ENCODE data around the gene MTHFR. TPM values are rescaled to one million over a fixed set of nuclear protein-coding genes. Genes with fewer than 3 reads are reported as not detected.

MTHFR gene
- total RNA-seq, 1 experiment from 2014 or later: 3.5 TPM

DNA sequence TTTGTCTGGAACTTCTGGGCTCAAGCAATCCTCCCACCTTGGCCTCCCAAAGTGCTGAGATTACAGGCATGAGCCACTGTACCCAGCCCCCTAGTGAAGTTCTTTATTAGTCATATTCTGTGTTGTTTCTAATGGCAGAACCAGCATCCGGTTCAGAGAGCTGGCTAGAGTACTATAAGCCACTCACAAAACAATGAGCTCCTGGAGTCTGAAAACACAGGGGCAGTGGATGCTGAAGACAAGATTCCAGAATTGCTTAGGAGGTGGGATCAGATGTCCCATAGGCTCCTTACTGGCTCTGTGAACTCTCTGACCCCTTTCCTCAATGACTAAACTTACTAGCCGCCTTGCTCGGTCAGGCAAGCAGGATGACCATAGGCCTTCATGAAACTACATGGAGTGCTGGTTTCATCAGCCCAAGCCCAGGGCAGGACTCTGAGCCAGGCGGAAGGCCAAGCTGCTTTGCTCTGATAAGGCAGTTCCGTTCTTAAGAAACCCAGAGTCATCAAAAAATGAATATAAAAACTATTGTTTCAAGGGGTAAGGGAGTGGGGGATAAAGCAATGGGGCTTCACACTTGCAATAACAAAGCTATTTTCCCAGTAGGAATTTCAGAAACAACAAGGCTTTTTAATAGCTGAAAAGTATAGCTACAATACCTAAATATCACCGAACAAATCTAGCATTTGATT is 8.1 kb downstream of the MTHFR start:
- no peak for DNase-seq (ENCODE audit: low spot score)

DNA sequence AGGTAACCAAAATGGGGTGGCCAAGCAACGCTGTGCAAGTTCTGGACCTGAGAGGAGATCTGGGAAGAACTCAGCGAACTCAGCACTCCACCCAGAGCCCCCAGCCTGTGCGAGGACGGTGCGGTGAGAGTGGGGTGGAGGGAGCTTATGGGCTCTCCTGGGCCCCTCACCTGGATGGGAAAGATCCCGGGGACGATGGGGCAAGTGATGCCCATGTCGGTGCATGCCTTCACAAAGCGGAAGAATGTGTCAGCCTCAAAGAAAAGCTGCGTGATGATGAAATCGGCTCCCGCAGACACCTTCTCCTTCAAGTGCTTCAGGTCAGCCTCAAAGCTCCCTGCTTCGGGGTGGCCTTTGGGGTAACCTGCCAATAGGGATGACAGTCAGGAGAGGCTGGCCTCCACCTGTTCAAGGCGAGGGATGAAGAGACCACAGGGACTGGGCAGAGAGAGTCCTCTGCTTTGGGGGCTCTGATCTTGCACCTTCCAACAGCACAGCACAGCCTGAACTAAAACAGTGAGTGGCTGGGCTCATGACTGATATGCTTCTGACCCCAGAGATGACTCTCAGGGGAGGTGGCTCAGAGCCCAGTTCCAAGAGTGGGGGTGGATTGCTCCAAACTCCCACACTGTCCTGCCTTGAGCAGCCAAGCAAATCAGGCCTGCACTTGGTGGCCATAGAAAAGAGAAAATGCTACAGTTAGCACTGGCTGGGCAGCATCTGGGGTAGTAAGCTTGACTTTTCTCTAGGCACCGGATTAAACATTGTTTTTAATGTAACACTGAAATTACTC is 9.5 kb downstream of the MTHFR start:
- no peak for DNase-seq (ENCODE audit: low spot score)

DNA sequence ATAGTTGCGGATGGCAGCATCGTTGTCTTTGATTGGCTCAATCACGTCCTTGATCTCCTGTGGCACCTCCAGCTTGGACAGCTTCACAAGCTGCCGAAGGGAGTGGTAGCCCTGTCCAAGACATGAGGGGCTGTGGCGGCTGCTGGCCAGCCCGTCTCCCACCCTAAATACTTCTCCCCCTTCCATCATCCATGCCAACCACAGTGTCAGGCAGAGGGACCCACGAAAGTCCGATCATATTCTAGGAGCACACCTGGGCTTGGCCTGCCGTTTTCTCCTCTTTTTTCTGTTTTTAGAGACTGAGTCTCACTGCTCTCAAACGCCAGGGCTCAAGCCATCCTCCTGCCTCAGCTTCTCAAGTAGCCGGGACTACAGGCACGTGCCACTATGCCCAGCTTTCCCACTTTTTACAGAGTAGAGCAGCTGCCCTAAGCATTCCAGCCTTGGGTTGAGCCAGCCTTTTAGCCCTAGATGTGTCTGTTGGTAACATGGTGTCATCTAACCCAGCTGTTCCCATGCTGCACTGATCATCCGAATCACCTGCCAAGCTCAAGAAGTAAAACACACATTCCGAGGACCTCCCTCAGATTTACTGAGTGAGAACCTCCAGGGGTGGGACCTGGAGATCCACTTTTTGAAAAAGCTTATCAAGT is 10.4 kb downstream of the MTHFR start:
- DNase-seq (ENCODE audit: low spot score): no peak

DNA sequence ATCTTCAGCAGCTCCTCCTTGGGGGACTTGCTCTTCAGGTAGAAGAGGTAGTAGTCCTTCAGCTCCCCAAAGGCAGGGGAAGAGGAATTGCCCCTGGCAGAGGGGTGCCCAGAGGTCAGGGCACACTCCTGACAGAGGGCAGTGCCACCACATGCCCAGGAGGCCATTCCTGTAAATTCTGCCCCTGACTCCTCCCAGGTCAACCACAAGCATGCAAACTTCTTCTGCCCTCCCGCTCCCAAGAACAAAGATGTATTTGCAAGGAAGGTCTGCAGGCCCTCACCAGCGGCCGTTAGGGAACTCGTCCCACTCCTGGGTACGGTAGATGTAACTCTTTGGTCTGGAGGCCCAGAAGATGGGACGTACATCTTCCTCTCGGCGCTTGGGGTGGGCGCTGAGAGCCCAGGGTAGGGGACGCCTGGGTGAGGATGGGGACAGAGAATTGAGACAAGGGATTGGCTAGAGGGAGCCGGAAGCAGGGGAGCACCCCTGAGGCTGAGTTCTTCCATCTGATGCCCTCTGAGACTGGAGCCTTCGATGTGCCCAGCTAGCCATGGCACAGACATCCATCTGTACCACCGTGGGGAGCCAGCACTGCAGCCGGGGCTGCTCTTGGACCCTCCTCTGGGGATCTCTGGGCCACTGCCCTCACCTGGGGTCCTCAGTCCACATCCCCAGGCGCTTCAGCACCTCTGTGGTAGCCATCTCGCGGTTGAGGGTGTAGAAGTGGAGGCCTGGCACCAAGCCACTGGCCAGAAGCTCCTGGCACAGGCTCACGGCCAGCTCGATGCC is 11.1 kb downstream of the MTHFR start:
- DNase-seq (ENCODE audit: low spot score): no peak

DNA sequence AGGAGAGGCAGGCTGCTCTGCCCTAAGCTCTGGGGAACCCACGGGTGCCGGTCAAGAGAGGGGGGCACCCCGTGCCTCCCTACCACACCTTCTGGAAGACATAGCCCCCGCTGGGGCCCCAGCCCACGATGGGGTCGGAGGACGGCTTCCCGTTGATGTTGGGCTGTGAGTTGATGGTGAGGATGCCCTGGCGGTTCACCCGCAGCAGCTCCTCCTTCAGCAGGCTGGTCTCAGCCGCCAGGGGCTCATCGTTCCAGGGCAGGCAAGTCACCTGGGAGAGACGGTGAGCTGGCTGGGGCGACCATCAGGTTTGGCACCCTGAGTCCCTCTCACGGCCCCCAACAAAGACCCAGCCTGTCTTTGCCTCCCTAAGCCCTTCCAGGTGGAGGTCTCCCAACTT is 11.9 kb downstream of the MTHFR start:
- DNase-seq (ENCODE audit: low spot score): no peak

DNA sequence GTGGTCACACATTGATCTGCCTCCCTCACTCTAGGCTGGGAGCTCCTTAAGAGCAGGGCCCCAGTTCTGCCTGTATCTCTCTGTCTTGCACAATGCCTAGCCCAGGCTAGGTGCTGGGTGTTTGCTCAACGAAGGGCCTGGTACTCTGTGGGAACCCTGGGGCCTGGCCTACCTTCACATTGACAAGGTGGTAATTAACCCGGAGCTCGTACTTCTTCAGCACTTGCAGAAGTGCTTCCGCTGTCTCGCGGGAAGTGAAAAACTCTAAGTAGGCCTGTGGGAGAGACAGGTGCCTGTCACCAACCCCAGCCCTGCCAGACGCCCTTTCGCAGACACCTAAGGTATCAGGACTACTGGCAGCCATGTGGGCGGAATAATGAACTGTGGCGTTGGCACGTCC is 13.7 kb downstream of the MTHFR start:
- no peak for DNase-seq (ENCODE audit: low spot score)

DNA sequence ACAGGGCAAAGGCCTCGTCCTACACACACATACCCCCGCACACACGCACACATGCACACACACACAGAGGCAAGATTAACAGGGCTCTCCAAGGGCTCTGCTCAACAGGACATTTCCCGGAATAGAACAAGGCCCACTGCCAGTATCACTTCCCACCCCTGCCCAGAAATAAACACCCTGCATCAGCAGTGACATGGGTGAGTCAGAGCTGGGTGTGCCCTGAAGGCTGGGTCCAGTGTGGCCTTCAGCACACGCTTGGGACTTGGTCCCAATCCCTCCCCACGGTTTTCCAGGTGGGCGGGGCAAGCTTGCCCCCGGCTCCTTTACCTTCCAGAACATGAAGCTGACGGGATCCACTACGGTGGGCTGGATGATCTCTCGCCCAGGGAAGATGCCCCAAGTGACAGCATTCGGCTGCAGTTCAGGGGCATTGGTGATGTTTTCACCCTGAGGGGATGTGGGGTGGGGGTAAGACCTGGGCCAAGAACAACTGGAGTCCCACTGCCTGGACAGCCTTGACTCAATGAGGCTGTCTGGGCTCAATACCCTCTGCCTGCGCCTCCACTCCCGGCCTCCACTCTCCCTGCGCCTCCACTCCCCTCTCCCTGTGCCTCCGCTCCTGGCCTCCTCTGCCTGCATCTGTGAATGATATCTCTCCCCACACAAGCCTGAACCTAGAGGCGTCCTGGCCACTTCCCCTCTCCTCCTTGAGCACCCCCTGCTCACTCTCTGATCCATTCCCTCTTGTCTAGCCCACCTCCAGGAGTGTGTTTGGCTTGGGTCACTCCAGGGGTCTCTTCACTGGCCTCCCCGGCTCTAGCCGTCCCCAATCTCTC is 14.7 kb downstream of the MTHFR start:
- peak; percentile 89 for DNase-seq (ENCODE audit: low spot score)

DNA sequence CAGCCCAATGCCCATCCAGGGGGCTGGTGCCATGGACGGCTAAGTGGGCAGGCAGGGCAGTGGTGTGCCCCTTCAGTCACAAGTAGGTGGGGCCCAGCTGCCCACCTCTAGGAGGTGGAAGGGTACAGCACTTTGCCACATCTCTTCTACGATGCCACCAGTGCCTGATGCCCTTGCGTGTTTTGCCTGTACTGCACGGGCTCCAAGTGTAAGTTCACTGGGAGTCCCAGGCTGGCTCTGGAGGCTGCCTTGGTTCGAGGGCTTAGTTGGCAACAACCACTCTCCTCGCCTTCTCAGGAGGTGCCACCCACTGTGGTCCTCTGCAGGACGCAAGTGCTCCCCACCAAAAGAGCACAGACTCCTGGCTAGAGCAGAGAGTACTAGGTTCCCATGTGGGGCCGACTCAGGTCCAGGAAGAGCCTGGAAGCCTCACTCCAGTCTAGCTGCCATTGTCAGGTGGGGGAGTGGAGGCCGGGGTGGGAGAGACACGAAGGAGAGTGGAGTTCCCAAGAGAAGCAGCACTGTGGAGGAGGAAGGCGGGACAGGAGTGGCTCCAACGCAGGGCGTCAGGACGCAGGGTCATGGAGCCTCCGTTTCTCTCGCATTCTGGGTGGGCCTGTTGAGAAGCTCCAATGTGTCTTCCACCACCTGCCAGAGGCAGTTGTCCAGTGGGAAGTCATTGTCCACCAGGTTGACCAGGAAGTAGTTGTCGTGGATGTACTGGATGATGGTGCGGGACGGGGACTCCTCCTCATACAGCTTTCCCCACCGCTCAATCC is 15.5 kb downstream of the MTHFR start:
- DNase-seq (ENCODE audit: low spot score): no peak

DNA sequence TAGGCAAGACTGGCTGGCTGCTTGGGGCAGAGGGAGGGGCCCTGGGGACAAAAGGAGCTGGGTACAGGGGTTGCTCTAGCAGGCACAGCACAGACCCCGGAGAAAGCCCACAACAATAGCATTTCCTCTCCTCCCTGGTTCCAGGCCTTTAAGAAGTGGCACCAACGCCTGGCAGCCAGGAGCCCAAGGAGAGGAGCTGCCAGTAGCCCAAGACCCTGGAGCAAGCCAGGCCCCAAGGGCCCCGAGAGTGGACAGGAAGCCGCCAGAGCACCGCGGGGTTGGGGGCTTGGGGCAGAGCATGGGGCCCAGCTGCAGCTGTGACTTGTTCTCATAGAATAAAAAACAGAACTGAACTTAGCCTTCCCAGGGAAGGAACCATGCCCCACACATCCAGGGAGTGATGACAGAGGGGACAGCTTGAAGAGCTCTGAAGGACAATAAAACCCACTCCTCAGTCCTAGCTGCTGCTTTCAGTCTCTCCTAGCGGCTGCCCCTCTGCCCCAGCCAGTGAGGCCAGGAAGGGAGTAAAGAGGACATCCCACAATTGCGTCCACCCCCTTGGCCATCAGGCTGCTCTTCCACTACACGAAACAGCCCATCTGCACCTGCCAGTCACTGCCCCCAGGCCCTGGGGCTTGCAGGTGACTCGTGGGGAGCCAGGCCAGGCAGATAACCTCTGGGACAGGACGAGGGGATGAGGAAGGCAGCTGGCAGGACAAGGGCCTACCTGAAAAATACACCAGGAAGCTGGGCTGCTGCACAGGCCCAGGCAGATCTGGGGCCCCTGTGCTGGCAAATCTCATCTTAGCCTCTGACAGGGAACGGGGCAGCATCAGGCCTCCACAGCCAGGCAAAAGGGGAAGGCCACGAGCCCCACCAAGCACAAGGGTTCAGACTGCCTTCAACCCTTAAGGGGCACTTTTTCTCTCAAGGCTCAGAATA is 16.4 kb downstream of the MTHFR start:
- no peak for DNase-seq (ENCODE audit: low spot score)

DNA sequence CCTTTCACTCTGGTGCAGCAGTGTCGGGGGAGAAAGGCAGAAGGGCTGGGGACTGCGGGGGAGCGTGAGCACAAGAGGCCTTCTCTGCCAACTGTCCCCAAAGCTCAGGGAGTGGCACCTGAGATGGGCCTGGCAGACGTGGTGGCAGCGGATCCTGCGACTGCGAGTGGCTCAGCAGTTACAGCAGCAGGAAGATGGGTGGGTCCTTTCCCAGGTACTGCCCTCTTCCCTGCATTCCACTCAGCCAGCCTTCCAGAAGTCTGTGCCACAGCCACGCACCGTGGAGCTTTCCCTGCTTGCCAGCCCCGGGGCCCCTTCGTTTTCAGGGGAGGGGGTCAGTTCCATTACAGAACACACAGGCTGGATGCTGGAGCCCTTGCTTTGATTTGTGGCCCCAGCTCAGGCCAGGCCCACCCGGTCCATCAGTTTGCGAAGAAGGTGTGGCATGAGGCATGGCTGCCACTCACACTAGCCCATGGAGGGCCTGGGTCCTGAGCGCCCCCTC is 17.2 kb downstream of the MTHFR start:
- no peak for DNase-seq (ENCODE audit: low spot score)

DNA sequence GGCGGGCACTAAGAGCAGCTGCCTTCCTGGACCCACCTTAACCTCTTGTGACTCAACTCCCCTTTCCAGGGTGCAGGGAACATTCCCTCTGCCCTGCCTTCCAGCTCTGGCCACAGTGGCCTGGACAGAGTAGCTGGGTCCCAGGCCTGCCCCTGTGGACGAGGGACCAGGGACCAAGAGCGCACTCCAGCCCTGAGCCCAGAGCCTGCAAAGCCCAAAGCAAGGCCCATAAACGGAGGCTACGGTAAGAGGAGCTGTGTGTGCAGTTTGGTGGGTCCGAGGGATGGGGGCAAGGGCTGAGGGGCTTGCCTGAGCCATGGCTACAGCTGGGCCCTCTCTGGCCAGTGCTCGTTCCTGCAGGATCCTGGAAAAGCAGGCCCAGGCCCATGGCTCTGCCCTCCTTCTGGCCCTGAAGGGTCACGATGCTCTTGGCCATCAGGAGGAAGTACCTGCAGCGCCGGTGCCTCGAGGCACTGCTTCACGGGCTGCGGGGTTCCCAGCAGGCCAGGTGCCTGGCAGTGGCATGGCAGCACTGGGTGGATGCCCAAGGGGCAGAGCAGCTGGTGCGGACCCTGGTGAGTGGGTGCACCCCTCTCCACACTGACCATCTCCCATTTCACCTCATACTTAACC is 17.8 kb downstream of the MTHFR start:
- DNase-seq (ENCODE audit: low spot score): no peak

DNA sequence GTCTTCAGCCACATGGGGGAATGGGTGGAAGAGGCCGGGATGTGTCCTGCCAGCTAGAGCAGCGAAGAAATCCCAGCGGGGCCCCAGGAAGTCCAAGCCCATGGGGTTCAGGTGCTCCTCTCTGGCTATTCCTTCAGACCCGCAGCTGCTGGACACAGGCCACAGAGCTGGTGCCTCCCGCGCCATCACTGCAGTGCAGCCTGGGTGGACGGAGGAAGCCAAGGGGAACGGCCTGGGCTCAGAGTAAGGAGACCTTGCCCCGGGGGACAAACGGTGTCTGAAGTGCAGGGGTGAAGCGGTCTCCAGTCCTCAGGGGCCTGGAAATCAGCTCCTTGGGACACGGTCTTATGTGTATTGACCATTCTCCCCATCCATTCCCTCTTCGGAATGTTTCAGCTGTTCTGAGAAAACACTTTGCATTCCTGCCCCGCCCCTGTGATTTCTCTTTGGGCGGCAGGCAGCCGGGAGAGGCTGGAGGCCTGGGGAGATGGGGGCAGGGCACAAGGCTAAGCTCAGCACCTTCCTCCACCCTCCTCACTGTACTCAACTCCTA is 18.4 kb downstream of the MTHFR start:
- DNase-seq (ENCODE audit: low spot score): peak; percentile 40

DNA sequence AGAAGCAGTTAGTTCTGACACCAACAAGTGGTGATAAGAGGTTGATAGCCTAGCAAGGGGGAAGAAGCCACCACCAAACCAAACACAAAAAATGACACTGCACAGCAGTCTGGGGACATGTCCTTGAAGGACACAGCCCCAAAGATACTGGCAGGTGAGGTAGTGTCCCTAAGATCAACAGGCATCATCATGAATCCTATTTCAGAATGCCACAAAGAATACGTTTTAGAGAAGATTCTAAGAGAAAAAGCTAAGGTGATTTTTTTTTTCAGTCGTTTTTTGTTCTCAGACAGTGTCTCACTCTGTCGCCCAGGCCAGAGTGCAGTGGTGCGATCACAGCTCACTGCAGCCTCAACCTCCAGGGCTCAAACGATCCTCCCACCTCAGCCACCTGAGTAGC is 19.6 kb downstream of the MTHFR start:
- DNase-seq (ENCODE audit: low spot score): no peak

DNA sequence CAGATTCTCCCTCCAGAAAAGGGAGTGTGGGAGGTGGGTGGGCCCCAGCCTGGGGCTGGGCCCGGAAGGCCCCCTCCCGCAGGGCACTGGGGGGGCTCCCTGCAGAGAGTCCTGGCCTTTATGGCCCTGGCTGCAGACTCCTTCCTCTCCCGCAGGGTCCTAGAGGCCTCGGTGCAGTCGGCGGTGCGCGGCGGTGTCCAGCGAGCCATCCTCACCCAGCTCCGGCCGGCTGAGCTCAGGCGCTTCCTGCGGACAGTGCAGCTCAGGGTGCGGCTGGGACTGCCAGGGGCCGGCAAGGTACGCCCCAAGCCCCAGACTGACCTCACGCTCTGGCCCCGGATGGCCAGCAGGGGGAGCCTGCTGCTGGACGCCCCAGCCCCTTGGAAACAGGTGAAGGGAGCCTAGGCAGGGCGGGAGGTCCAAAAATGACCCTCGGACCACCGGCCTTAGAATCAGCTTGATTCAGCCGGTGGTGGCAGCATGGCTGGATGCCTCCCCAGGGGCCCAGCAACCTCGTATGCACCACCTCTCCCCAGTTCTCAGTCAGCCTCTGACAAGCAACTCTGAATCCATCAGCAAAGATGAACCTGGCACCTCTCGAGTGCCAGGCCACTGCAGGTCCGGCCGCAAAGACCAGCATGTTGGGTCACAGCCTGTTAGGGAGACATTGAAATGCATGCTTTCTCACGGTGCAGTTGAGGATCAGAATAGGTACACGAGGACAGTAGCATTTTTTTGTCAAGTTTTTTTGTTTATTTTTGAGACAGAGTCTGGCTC is 20.6 kb downstream of the MTHFR start:
- peak; percentile 10 for DNase-seq (ENCODE audit: low spot score)

DNA sequence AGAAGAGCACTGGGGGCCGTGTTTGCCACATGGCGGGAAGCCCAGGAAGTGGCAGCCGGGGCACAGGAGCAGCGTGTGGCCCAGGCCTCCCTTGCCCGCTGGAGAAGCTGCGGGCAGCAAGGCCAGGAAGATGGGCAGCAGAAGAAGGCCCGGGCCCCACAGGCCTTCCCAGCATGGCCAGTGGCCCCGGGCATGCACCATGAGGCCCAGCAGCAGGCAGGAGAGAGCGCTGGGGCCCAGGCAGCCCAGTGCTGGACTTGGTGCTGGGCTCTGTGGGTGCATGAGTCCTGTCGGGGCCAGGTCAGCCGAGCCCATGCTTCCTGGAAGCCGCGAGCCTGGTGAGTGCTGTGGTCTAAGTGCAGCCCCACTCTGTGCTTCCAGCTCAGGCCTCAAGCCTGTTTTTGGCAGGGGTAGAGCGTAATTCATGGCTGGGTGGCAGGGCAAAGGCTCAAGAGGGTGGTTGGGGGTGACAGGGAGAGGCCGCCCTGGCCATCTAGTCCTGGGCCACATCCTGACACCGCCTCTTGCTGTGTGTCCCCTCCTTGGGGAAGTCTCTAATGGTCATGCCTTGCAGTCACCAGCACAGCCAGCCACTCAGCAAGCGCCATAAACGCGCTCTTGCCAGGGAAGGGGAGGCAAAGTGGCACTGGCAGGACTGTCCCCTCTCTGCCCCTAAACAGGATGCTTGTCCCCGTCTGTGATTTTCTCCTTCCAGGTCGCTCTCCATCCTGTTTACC is 21.3 kb downstream of the MTHFR start:
- DNase-seq (ENCODE audit: low spot score): no peak

DNA sequence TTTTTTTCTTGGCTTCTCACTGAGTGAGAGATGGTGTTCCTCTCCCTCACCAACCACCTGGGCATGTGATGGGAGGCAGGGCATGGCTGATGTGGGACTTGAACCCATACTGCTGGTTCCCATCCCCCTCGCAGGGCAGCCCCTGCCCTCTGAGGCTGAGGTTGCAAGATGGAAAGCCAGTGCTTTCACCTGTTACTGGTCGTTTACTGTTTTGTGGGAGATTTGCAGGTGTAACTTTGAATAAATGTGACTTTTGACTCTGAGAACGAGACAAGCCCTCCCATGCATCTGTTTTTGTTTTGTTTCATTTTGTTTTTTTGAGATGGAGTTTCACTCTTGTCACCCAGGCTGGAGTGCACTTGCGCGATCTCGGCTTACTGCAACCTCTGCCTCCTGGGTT is 22.2 kb downstream of the MTHFR start:
- DNase-seq (ENCODE audit: low spot score): no peak

Measured in A172 (cell line).